ENCODE measurements around the gene C1orf21.

Gene C1orf21

GRCh38 chr1:184416946-184417345 is 30.1 kb downstream of the C1orf21 start:
- no peak for DNase-seq

GRCh38 chr1:184417916-184418315 is 31.1 kb downstream of the C1orf21 start:
- DNase-seq, result no peak

DNA sequence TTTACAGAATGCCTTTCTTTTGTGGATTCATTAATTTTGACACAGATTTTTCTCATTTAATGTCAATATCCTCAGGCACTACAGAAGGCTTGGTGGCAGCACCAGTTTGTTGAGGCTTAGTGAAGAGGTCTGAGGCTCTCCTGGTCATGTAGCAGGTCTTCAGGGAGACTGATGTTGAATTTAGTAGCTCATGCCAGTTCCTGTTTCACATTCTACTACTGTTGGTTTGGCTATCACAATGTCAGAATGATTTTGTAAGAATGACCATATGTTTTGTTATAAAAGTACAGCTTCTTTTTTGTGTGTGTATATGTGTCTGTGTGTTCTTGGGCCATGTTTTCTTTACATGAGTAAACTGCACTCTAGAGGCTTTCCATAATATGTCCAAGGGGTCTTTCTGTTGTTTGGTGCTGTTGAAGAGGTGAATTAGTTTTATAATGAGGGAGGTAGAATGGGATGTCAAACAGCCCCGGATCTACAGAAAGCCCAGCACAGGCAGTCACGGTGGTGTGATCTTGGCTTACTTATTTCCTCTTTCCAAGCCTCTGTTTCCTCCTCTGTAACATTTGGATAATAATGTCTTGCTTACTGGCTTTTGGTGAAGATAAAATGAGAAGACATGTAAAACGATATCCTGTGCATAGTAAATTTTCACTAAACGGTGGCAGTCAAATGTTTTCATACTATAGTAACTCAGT is 32.0 kb downstream of the C1orf21 start:
- DNase-seq, result no peak

- DNase-seq, result no peak
These were observed 32.7 kb downstream of the C1orf21 start for GRCh38 chr1:184419350-184420161.

DNA sequence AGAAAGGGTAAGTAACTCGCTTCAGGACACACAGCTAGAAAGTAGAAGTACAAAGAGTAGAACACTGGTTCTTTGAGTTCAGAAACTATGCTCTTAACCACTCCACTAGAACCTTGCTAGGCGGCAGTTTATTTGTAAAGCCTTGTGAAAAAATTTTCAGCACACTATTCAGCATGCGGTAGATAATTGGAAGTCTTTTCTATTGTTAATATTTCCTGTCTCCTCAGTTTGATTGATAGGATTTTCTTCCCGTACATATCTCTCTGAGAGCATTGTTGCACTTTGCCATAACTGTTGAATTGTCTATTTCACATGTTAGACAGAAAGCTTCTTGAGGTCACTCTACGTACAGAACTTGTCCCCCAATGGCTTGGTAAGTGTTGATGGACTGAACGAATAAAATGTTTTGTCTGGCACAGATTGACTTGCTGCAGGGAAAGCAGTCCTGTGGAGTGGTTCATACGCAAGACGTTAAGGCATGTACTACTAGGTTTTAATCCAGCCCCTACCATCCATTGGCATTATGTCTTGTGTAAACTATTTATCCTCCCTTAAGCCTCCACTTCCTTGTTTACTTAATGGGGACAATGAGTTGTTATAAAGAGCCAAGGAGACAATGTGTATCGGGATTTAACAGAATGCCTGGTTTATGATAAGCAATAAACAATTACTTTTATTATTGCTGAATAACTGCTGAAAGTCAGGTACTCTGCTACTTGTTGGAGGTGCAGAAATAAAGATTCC is 35.8 kb downstream of the C1orf21 start:
- DNase-seq, result no peak

GRCh38 chr1:184423649-184424048 is 36.8 kb downstream of the C1orf21 start:
- no peak for DNase-seq

- DNase-seq, result no peak
These were observed 37.3 kb downstream of the C1orf21 start for GRCh38 chr1:184424157-184424556.

- DNase-seq, result no peak
These were observed 38.1 kb downstream of the C1orf21 start for GRCh38 chr1:184424945-184425344.

DNA sequence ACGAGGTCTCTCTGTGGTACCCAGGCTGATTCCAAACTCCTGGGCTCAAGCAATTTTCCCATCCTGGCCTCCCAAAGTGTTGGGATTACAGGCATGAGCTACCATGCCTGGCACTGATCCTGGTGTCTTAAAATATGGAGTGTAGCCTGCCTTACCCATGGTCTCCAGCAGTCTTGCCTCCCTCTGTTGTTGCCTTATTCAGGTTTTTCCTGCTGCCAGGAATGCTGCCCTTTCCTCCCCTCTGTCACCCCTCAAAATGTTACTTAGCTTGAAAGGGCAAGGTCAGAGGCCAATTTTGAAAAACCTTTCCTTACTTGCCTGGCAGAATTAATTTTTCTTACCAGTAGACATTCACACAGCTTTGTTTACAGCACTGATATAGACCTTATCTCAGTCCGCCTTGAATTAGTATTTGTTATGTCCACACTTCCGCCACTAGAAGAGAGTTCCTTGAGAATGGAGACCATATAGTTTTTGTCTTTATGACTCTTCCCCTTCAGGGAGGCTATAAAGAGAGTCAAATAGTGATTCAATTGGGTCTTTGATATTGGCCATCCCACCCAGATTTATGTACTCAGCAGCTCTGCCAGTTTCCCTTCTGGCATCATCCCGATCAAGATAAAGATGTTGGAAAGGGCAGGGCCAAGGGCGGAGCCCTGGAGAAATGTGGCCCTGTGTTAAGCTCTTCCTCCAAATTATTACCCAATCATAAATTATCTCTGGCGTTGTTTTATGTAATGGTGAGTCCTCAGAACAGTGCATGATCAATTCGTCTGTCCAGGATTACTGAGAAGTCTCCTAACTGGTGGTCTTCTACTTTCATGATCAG is 38.8 kb downstream of the C1orf21 start:
- no peak for DNase-seq

GRCh38 chr1:184426278-184426674 is 39.4 kb downstream of the C1orf21 start:
- DNase-seq, result no peak

DNA sequence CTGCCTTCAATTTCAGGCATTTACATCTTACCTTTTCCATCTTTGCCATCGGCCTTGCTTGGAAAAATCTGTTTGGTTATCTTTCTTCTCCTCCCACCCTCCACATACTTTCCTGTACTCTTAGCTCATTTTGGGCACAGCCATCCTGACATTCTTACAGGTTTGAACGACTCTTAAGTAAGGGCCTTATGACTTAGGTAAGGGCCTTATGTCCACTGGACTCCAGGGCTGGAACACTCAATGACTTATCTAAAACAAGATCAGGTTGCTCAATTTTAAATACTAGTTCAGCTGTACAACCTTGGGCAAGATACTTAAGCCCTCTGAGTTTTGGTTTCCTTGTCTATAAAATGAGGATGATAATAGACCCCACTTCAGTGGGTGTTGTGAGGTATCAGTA is 40.9 kb downstream of the C1orf21 start:
- DNase-seq, result no peak

DNA sequence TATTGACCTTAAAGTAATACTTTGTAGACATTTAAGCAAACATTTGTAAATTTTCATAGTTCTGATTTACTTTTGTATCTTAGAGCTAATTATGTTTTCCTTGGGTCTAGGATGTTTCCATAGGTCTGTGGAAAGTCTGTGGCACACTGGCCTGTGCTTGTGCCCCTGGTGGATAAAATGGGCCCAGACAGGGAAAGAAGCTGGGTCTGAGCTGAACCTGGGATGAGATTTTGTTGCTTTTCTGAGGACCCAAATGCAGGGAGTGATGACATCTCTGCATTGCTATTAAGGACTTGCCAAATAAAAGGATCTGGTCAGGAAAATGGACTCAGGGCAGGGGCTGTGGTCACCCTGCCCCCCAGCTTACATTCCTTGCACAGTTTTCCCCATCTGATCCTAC is 41.8 kb downstream of the C1orf21 start:
- no peak for DNase-seq

- DNase-seq, result no peak
These were observed 42.5 kb downstream of the C1orf21 start for GRCh38 chr1:184429335-184429734.

- DNase-seq, result no peak
These were observed 47.2 kb downstream of the C1orf21 start for GRCh38 chr1:184433956-184434502.

- no peak for DNase-seq
These were observed 50.5 kb downstream of the C1orf21 start for GRCh38 chr1:184437291-184437690.

DNA sequence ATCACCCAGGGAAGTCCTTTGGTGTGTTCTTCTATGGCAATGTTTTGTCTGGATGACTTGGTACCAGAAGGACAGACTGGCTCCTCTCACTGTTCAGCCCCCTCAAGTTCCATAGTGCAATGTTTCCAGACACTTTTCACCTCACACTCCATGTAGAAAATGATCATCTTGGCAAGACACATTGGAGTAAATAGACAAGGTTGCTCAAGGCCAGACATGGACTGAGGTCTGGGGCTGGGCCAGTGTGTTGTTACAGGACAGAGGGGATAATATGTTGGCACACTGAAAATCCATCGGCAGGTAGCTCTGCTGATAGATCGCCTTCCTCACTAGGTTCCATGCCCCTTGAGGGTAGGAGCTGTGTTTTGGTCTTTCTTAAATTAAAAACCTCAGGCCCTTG is 51.5 kb downstream of the C1orf21 start:
- DNase-seq, result no peak

GRCh38 chr1:184442260-184442659 is 55.4 kb downstream of the C1orf21 start:
- DNase-seq, result no peak

DNA sequence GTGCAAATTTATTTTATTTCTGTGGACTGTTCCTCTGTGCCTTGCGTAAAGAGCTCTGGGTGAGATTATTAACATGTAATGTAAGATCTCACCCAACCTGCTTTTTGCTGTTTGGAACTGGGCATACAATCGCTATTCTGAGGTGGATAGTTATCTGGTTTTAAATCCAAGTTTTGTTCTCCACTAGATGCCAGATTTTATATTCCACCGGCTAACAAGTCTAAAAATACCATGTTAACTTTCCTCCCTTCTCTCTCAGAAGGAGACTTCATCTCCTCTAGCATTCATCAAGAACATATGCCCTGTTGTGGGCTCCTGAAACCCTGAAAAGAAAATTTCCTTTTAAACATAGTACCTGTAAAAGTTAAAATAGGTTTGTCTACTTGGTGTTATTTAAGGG is 56.4 kb downstream of the C1orf21 start:
- no peak for DNase-seq

DNA sequence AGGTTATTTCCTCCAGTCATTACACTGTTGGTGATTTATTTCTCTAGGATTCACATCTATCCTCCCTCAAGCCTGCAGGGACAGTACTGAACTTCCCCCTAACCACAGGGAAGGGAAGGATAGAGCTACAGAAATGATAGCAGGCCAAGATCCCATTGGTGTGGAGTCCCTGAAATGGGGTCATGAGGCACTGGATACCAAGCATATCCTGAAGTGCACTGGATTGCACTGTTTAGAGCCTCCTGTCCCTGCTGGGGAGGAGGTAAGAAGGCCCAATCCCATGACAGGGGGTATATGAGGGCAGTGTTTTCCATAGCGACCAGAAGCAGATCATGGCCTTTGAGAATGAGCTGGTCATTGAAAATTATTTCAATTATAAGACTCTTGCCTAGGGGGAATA is 56.8 kb downstream of the C1orf21 start:
- no peak for DNase-seq

DNA sequence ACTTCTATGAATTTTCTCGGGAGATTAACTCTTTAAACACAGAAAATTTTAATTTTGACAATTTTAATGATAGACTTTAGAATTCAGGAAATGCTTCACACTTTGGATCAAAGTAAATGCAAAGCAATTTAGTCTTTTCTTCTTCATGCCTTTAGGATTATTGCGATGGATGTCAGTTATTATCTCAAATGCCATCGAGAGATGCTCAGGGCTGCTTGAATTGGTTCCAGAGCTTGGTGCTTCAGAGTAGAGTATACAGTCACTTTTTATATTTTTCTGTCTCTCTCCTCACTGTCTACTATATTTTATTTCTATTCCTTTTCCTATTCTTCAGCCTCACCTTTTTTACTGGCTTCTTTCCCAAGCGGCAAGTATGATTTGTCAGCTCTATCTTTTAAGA is 59.2 kb downstream of the C1orf21 start:
- no peak for DNase-seq

- no peak for DNase-seq
These were observed 60.9 kb downstream of the C1orf21 start for GRCh38 chr1:184447651-184448185.

DNA sequence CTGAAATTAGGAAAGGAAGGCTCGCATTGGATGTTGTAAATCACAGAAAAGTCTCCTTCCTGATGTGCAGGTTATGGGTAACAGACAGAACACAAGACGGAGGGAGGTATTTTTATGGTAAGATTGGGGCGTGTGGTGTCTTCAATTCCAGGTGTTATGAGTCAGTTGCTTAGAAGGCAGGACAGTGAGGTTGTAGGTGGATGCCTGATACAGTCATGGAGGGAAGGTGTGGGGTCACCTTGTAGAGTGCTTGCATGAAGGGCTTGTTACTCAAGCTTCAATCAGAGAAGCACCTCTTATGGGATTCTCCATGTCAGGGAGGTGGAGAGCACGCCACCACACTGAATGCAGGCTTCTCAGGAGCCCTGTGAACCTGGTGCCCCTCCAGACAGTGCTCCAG is 63.1 kb downstream of the C1orf21 start:
- DNase-seq, result no peak
